ENCODE data around the gene ARHGEF1. TPM values are rescaled to one million over a fixed set of nuclear protein-coding genes. Genes with fewer than 3 reads are reported as not detected.

The ARHGEF1 gene
- total RNA-seq, 1 donor from 2014 or later, result 73.1 TPM

DNA sequence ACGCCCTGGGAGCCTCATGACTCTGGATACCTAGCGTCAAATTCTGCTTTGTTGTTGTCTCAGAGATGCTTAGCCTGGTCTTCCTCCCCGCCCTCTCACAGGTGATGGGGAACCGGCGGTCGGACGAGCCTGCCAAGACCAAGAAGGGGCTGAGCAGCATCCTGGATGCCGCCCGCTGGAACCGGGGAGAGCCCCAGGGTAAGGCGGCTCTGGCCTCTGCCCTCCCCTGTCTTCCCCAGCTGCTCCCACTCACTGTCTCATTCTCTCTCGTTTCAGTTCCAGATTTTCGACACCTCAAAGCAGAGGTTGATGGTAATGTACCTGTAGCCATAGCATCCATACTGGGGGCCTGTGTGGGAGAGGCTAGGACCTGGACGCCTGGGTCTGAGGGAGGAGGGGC lies 11.4 kb downstream of the ARHGEF1 start:
- peaks cover 12% of the 10 kb centered on the region for H3K36me3 ChIP-seq (ENCODE audit: insufficient read depth, low read length)
- H3K4me1 ChIP-seq (ENCODE audit: insufficient read depth, low read length), result no peaks in the 10 kb centered on the region
- H3K9me3 ChIP-seq (ENCODE audit: insufficient read depth, low read depth, low read length), result no peaks in the 10 kb centered on the region
- Mint-ChIP-seq H3K9me3 (ENCODE audit: unreplicated experiment) (no peaks in the 10 kb centered on the region), H3K27me3 (ENCODE audit: low read depth, unreplicated experiment) (no peaks in the 10 kb centered on the region), H3K4me3 (ENCODE audit: unreplicated experiment) (no peak overlapping the region), H3K27ac (ENCODE audit: unreplicated experiment) (no peak overlapping the region), H3K4me1 (ENCODE audit: low read depth, unreplicated experiment) (peaks cover 5% of the 10 kb centered on the region), H3K36me3 (ENCODE audit: low read depth, unreplicated experiment) (peaks cover 19% of the 10 kb centered on the region)
- H3K4me3 ChIP-seq (ENCODE audit: insufficient read depth, low read depth, low read length), result no peak overlapping the region
- H4K20me1 ChIP-seq (ENCODE audit: insufficient read depth, low read length), result peaks cover 48% of the 10 kb centered on the region
- H3K79me2 ChIP-seq (ENCODE audit: insufficient read depth, low read length), result peaks cover 14% of the 10 kb centered on the region
- DNase-seq (ENCODE audit: low read depth) (no peak), FAIRE-seq (no peak)
- H3K9ac ChIP-seq (ENCODE audit: low read length), result no peak overlapping the region
- no peak overlapping the region for H2AFZ ChIP-seq (ENCODE audit: low read depth, low read length)
- no peak overlapping the region for H3K27ac ChIP-seq (ENCODE audit: low read depth, low read length)
- no peak overlapping the region for H3K4me2 ChIP-seq (ENCODE audit: low read length)
- TF ChIP-seq, protein P1, sequence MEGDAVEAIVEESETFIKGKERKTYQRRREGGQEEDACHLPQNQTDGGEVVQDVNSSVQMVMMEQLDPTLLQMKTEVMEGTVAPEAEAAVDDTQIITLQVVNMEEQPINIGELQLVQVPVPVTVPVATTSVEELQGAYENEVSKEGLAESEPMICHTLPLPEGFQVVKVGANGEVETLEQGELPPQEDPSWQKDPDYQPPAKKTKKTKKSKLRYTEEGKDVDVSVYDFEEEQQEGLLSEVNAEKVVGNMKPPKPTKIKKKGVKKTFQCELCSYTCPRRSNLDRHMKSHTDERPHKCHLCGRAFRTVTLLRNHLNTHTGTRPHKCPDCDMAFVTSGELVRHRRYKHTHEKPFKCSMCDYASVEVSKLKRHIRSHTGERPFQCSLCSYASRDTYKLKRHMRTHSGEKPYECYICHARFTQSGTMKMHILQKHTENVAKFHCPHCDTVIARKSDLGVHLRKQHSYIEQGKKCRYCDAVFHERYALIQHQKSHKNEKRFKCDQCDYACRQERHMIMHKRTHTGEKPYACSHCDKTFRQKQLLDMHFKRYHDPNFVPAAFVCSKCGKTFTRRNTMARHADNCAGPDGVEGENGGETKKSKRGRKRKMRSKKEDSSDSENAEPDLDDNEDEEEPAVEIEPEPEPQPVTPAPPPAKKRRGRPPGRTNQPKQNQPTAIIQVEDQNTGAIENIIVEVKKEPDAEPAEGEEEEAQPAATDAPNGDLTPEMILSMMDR (IDR thresholded peaks at IDR 0.05; ENCODE audit: insufficient read depth, low read depth, low read length), result no peak
- TF ChIP-seq EZH2 (IDR thresholded peaks at IDR 0.05; ENCODE audit: insufficient read depth, low read length), result no peak
- H3K27me3 ChIP-seq (ENCODE audit: insufficient read depth, low read length), result no peaks in the 10 kb centered on the region

DNA sequence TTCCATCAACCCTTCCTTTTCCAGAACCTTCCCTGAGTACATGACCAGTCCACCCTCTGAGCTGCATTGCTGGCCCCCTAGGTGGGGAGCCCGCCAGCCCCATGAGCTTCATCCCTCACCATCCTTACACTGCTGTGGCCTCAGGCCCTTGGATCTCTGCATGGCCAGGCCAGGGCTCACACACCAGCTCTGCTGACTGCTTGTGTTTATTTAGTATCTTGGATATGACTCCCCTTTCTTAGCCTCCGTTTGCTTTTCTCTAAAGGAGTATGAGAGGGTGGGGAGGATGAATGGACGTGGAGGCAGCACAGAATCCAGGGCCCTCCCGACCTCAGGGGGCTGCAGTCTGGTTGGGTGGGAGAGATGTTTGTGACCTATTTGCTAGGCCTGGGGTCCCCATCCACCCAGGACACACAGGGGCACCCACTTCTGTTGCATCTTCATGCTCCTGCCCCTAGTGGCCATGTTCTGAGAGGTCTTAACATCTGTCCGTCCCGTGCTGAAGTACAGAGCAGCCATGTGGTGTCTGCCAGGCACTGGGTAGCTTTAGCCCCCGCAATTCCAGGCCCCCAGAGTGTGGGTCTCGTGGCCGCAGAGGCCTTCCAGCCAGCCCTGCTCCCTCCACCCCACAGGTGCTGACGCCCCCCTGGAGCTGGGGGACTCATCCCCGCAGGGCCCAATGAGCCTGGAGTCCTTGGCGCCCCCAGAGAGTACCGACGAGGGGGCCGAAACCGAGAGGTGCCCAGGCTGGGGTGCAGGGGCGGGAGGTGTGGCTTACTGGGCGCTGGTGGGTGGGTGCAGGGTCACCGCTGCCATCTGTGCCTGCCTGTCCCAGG lies 13.0 kb downstream of the ARHGEF1 start:
- H3K36me3 ChIP-seq (ENCODE audit: insufficient read depth, low read length), result peaks cover 18% of the 10 kb centered on the region
- no peaks in the 10 kb centered on the region for H3K27me3 ChIP-seq (ENCODE audit: insufficient read depth, low read length)
- DNase-seq (ENCODE audit: low read depth) (no peak), FAIRE-seq (no peak)
- H3K36me3 Mint-ChIP-seq (ENCODE audit: low read depth, unreplicated experiment), result peaks cover 16% of the 10 kb centered on the region
- TF ChIP-seq EZH2 (IDR thresholded peaks at IDR 0.05; ENCODE audit: insufficient read depth, low read length), result no peak
- TF ChIP-seq, protein P1 (IDR thresholded peaks at IDR 0.05; ENCODE audit: insufficient read depth, low read depth, low read length), result no peak
- H3K4me3 Mint-ChIP-seq (ENCODE audit: unreplicated experiment), result no peak overlapping the region
- peak overlapping the region; percentile 53 for H3K27ac Mint-ChIP-seq (ENCODE audit: unreplicated experiment)
- H3K9me3 ChIP-seq (ENCODE audit: insufficient read depth, low read depth, low read length), result no peaks in the 10 kb centered on the region
- H3K4me3 ChIP-seq (ENCODE audit: insufficient read depth, low read depth, low read length), result no peak overlapping the region
- H3K4me1 ChIP-seq (ENCODE audit: insufficient read depth, low read length), result no peaks in the 10 kb centered on the region
- no peak overlapping the region for H2AFZ ChIP-seq (ENCODE audit: low read depth, low read length)
- H3K27me3 Mint-ChIP-seq (ENCODE audit: low read depth, unreplicated experiment), result no peaks in the 10 kb centered on the region
- H3K27ac ChIP-seq (ENCODE audit: low read depth, low read length), result no peak overlapping the region
- no peak overlapping the region for H3K9ac ChIP-seq (ENCODE audit: low read length)
- peaks cover 3% of the 10 kb centered on the region for H3K4me1 Mint-ChIP-seq (ENCODE audit: low read depth, unreplicated experiment)
- H3K79me2 ChIP-seq (ENCODE audit: insufficient read depth, low read length), result peaks cover 6% of the 10 kb centered on the region
- H4K20me1 ChIP-seq (ENCODE audit: insufficient read depth, low read length), result peaks cover 39% of the 10 kb centered on the region
- no peak overlapping the region for H3K4me2 ChIP-seq (ENCODE audit: low read length)
- no peaks in the 10 kb centered on the region for H3K9me3 Mint-ChIP-seq (ENCODE audit: unreplicated experiment)

DNA sequence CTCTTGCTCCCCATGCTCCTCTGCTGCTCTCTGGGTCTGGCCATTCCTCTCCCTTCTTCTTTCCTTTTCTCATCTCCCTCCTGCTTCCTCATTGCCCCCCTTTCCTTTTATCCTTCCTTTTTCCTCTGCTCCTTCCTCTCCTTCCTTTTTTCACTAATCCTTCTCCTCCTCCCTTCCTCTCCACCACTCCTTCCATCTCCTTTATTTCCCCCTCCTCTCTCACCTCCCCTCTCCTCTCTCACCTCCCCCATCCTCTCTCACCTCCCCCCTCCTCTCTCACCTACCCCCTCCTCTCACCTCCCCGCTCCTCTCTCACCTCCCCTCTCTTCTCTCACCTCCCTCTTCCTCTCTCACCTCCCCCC lies 13.6 kb downstream of the ARHGEF1 start:
- H3K27ac ChIP-seq (ENCODE audit: low read depth, low read length), result no peak overlapping the region
- Mint-ChIP-seq H3K36me3 (ENCODE audit: low read depth, unreplicated experiment) (peaks cover 14% of the 10 kb centered on the region), H3K9me3 (ENCODE audit: unreplicated experiment) (no peaks in the 10 kb centered on the region), H3K4me3 (ENCODE audit: unreplicated experiment) (no peak overlapping the region), H3K27ac (ENCODE audit: unreplicated experiment) (no peak overlapping the region), H3K27me3 (ENCODE audit: low read depth, unreplicated experiment) (no peaks in the 10 kb centered on the region), H3K4me1 (ENCODE audit: low read depth, unreplicated experiment) (peaks cover 1% of the 10 kb centered on the region)
- no peaks in the 10 kb centered on the region for H3K4me1 ChIP-seq (ENCODE audit: insufficient read depth, low read length)
- no peaks in the 10 kb centered on the region for H3K27me3 ChIP-seq (ENCODE audit: insufficient read depth, low read length)
- peaks cover 19% of the 10 kb centered on the region for H3K36me3 ChIP-seq (ENCODE audit: insufficient read depth, low read length)
- no peaks in the 10 kb centered on the region for H3K9me3 ChIP-seq (ENCODE audit: insufficient read depth, low read depth, low read length)
- FAIRE-seq (no peak), DNase-seq (ENCODE audit: low read depth) (no peak)
- H3K4me3 ChIP-seq (ENCODE audit: insufficient read depth, low read depth, low read length), result no peak overlapping the region
- no peak overlapping the region for H3K4me2 ChIP-seq (ENCODE audit: low read length)
- no peak overlapping the region for H2AFZ ChIP-seq (ENCODE audit: low read depth, low read length)
- peaks cover 33% of the 10 kb centered on the region for H4K20me1 ChIP-seq (ENCODE audit: insufficient read depth, low read length)
- H3K9ac ChIP-seq (ENCODE audit: low read length), result no peak overlapping the region
- TF ChIP-seq EZH2 (IDR thresholded peaks at IDR 0.05; ENCODE audit: insufficient read depth, low read length), result no peak
- TF ChIP-seq, protein P1 (IDR thresholded peaks at IDR 0.05; ENCODE audit: insufficient read depth, low read depth, low read length), result no peak
- H3K79me2 ChIP-seq (ENCODE audit: insufficient read depth, low read length), result peaks cover 5% of the 10 kb centered on the region

Measured in astrocyte (in vitro differentiated cells and primary cell).